GM13976 (cell line): Measurements from ENCODE around the gene PRM2.

Experiments
- DNase-seq: peaks from one replicate; pipeline ENCODE4 v3.0.0; 2012; ENCODE audit warnings: low spot score
- CTCF ChIP-seq: IDR thresholded peaks from 2 replicates; pipeline ENCODE4 v1.5.1; 2012; ENCODE audit warnings: borderline replicate concordance, mild to moderate bottlenecking; ENCODE audit not compliant: insufficient read depth; ENCODE audit errors: extremely low read depth, missing control alignments, control extremely low read depth
- in situ Hi-C: fragments of 300-500 bp; cut with MboI; formaldehyde crosslinking; loops from one replicate; pipeline ENCODE4 v1.12.0; 2022; ENCODE audit warnings: low sequenced_read_pairs, mixed read lengths, inconsistent platforms; ENCODE audit not compliant: unreplicated experiment

Gene PRM2

GRCh38 chr16:11285842-11286241, 9.6 kb upstream of the PRM2 start:
- DNase-seq = no peak
- TF ChIP-seq CTCF = no peak
- in situ Hi-C loops = no loop called here

- DNase-seq = no peak
- in situ Hi-C loops = no loop called here
- TF ChIP-seq CTCF = no peak
These were observed 7.6 kb upstream of the PRM2 start for GRCh38 chr16:11283820-11284248.

GRCh38 chr16:11280616-11281522, 4.6 kb upstream of the PRM2 start, which contains the start of gene PRM1:
Gene PRM1, minus strand, starts transcription at chr16:11281330. Its CDS starts 92 bp downstream, at chr16:11281238.
- DNase-seq = no peak
- no peak for TF ChIP-seq CTCF
- in situ Hi-C loops = no loop called here

- no peak for DNase-seq
- in situ Hi-C loops = no loop called here
- no peak for TF ChIP-seq CTCF
These were observed 2.7 kb upstream of the PRM2 start for GRCh38 chr16:11278681-11279628.

GRCh38 chr16:11277607-11278337, 1.5 kb upstream of the PRM2 start:
- in situ Hi-C loops = no loop called here
- no peak for TF ChIP-seq CTCF
- DNase-seq = no peak
